ENCODE measurements around the gene NDUFC2. TPM values are rescaled to one million over a fixed set of nuclear protein-coding genes. Genes with fewer than 3 reads are reported as not detected.
"Not testable (repeated sequence)": the region's sequence is repeated elsewhere in the genome, so short reads cannot be mapped to it uniquely, and the experiment has no call there.

NDUFC2 gene
- total RNA-seq, 3 donors from 2014 or later: 168 to 208 (median 183) TPM

DNA sequence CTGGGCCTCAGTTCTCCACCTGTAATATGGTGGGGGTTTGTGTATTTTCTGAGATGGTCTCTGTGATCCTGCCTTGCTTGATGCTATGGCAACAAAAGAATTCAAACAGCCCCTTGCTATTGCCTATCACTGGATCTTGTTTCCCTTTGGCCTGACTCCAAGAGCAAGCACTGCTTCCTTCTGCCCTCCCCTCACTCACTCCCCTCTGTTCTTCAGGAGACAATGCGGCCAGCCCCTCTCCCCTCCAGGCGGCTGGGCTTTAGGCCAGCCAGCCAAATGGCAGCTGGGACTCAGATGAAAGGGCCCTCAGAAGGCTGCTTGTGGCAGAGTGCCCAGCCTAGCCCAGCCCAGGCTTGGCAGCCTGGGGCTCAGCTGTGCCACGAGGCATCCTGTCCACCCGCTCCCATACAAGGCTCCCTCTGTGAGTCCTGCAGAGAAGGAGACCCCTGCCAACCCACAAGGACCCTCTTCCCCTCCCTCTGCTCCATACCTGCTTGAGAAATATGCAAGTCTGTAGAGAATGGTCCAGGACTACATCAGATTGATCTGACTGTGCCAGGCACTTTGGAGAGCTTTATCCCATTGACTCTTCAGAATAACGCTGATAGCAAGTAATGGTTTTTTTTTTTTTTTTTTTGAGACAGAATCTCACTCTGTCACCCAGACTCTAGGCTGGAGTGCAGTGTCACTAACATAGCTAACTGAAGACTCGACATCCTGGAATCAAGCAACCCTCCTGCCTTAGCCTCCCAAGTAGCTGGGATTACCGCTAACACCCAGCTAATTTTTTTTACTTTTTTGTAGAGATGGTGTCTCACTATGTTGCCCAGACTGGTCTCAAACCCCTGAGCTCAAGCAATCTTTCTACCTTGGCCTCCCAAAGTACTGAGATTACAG lies 49.0 kb downstream of the NDUFC2 start:
- TF ChIP-seq, protein P1, sequence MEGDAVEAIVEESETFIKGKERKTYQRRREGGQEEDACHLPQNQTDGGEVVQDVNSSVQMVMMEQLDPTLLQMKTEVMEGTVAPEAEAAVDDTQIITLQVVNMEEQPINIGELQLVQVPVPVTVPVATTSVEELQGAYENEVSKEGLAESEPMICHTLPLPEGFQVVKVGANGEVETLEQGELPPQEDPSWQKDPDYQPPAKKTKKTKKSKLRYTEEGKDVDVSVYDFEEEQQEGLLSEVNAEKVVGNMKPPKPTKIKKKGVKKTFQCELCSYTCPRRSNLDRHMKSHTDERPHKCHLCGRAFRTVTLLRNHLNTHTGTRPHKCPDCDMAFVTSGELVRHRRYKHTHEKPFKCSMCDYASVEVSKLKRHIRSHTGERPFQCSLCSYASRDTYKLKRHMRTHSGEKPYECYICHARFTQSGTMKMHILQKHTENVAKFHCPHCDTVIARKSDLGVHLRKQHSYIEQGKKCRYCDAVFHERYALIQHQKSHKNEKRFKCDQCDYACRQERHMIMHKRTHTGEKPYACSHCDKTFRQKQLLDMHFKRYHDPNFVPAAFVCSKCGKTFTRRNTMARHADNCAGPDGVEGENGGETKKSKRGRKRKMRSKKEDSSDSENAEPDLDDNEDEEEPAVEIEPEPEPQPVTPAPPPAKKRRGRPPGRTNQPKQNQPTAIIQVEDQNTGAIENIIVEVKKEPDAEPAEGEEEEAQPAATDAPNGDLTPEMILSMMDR (IDR thresholded peaks at IDR 0.05): no peak
- peak; percentile 94 for ATAC-seq
- no peak overlapping the region for H3K4me3 ChIP-seq

GRCh38 chr11:78028423-78028822 lies 51.2 kb downstream of the NDUFC2 start:
- intact Hi-C loops (cut with DNase I, micrococcal nuclease); DNase-seq; ATAC-seq; H3K9me3 ChIP-seq; H3K4me3 ChIP-seq; H3K36me3 ChIP-seq (ENCODE audit: low read depth); H3K4me1 ChIP-seq (ENCODE audit: low read depth): not testable (repeated sequence)

More for the DNA sequence above, 49.0 kb downstream of the NDUFC2 start:
- intact Hi-C loops (cut with DNase I, micrococcal nuclease): no loop called here
- DNase-seq: peak; percentile 63 to 84 (median 78)
- Histone ChIP-seq H3K9me3 (no peaks in the 10 kb centered on the region), H3K4me1 (ENCODE audit: low read depth) (no peaks in the 10 kb centered on the region), H3K36me3 (ENCODE audit: low read depth) (no peaks in the 10 kb centered on the region)

DNA sequence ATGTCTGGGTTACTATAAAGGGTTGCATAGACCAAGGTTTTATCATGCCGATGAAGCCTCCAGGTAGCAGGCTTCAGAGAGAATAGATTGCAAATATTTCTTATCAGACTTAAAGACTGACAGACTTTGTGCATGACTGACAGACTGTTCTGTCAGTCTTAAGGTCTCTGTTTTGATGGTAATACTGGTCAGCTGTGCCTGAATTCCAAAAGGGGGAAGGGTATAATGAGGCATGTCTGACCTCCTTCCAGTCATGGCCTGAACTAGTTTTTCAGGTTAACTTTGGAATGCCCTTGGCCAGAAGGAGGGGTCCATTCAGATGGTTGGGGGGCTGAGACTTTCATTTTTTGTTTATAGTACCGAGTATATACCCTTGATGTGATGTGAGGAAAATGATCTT lies 51.9 kb downstream of the NDUFC2 start:
- Histone ChIP-seq H3K4me3 (no peak overlapping the region), H3K36me3 (ENCODE audit: low read depth) (no peaks in the 10 kb centered on the region), H3K9me3 (no peaks in the 10 kb centered on the region), H3K4me1 (ENCODE audit: low read depth) (no peaks in the 10 kb centered on the region)
- intact Hi-C loops (cut with DNase I, micrococcal nuclease): no loop called here
- DNase-seq: no peak
- no peak for ATAC-seq
- TF ChIP-seq, protein P1 (IDR thresholded peaks at IDR 0.05): no peak

DNA sequence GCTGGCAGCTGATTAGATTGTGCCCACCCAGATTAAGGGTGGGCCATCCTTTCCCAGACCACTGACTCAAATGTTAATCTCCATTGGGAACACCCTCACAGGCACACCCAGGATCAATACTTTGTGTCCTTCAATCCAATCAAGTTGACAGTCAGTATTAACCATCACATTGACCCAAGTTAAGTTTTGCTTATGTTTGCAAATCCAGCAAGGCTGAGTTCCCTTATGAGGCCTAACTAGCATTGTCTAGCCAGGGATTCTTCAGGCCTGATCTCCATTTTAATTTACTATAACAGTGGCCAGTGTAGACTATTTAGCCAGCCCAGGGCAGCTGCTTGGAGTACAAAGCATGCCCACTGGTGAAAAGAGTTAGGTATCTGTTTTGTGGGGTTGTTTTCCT lies 54.3 kb downstream of the NDUFC2 start:
- ATAC-seq (no peak), DNase-seq (no peak)
- Histone ChIP-seq H3K9me3 (no peaks in the 10 kb centered on the region), H3K36me3 (ENCODE audit: low read depth) (no peaks in the 10 kb centered on the region), H3K4me1 (ENCODE audit: low read depth) (no peaks in the 10 kb centered on the region), H3K4me3 (no peak overlapping the region)
- intact Hi-C loops (cut with DNase I, micrococcal nuclease): no loop called here
- TF ChIP-seq, protein P1 (IDR thresholded peaks at IDR 0.05): no peak

GRCh38 chr11:78023426-78023825 lies 56.2 kb downstream of the NDUFC2 start:
- H3K4me3 ChIP-seq: no peak overlapping the region
- H3K4me1 ChIP-seq (ENCODE audit: low read depth): no peaks in the 10 kb centered on the region
- no peaks in the 10 kb centered on the region for H3K36me3 ChIP-seq (ENCODE audit: low read depth)
- intact Hi-C loops (cut with DNase I, micrococcal nuclease): no loop called here
- TF ChIP-seq, protein P1 (IDR thresholded peaks at IDR 0.05): no peak
- ATAC-seq (no peak), DNase-seq (no peak)
- no peaks in the 10 kb centered on the region for H3K9me3 ChIP-seq

Data from mucosa of descending colon (tissue), 3 donors.